Ovary (tissue), 3 donors: ENCODE data around the gene AFF3.

Experiments
- POLR2A ChIP-seq: fragments of 450-650 bp; IDR thresholded peaks from one replicate; pipeline ENCODE4 v1.6.1; 2017; ENCODE audit warnings: antibody characterized with exemption, mild to moderate bottlenecking, moderate library complexity
- TF ChIP-seq, protein P1 (sequence below), 3 donors: fragments of 450-650 bp in 2 of 3; fragments of 200-600 bp in 1 of 3; IDR thresholded peaks; one replicate each; pipeline versions ENCODE4 v1.5.1 to v1.8.0; 2016 to 2022; ENCODE audit warnings: antibody characterized with exemption in 3 of 3, mild to moderate bottlenecking in 1 of 3
- donor health status: DM: no; HTN: no; CAD: no.

DNA sequence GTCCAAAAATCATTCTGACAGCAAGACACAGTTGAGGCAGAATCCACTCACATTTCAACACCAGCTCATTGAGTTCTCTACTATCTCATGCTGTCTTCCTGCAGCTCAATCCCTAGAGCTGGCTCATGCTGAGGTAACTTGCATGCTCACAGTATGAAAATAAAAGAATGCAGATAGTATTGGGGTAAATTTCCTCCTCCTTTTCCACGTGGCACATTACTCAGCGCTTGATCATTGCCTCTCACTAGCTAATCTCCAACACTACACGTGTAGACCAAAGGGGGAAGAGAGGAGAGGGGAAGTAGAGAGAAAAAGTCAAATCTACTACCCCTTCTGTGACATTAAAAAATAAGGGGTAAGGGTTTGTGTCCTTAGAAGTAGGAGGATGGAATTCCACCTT lies 300.6 kb downstream of the AFF3 start:
- TF ChIP-seq, protein P1, sequence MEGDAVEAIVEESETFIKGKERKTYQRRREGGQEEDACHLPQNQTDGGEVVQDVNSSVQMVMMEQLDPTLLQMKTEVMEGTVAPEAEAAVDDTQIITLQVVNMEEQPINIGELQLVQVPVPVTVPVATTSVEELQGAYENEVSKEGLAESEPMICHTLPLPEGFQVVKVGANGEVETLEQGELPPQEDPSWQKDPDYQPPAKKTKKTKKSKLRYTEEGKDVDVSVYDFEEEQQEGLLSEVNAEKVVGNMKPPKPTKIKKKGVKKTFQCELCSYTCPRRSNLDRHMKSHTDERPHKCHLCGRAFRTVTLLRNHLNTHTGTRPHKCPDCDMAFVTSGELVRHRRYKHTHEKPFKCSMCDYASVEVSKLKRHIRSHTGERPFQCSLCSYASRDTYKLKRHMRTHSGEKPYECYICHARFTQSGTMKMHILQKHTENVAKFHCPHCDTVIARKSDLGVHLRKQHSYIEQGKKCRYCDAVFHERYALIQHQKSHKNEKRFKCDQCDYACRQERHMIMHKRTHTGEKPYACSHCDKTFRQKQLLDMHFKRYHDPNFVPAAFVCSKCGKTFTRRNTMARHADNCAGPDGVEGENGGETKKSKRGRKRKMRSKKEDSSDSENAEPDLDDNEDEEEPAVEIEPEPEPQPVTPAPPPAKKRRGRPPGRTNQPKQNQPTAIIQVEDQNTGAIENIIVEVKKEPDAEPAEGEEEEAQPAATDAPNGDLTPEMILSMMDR (IDR thresholded peaks at IDR 0.05): no peak
- TF ChIP-seq POLR2A: no peak
